Activated CD8-positive, alpha-beta memory T cell treated with anti-CD3 and anti-CD28 coated beads for 48 hours (primary cell): ENCODE results near the gene OAF.
"Not testable (repeated sequence)": the region's sequence is repeated elsewhere in the genome, so short reads cannot be mapped to it uniquely, and the experiment has no call there.

ENCODE experiments used
- DNase-seq, 3 experiments: peaks; one replicate each; pipeline ENCODE4 v3.0.0-alpha.2; 2020; ENCODE audit warnings: low read depth in 2 of 3, low spot score in 2 of 3

Gene OAF

GRCh38 chr11:120261931-120262330 is 51.1 kb downstream of the OAF start:
- DNase-seq, result no peak

GRCh38 chr11:120267319-120267718 is 56.5 kb downstream of the OAF start:
- DNase-seq, result no peak

- DNase-seq, result no peak
Measured at GRCh38 chr11:120268686-120269085, 57.9 kb downstream of the OAF start.

- DNase-seq, result no peak
Measured at GRCh38 chr11:120270386-120270785, 59.6 kb downstream of the OAF start.

- DNase-seq, result no peak
Measured at GRCh38 chr11:120271672-120272071, 60.8 kb downstream of the OAF start.

- no peak for DNase-seq
Measured at GRCh38 chr11:120272303-120272702, 61.5 kb downstream of the OAF start.

- DNase-seq, result no peak
Measured at GRCh38 chr11:120273432-120273831, 62.6 kb downstream of the OAF start.

- DNase-seq, result not testable (repeated sequence)
Measured at GRCh38 chr11:120273956-120274355, 63.1 kb downstream of the OAF start.

- no peak for DNase-seq
Measured at GRCh38 chr11:120279502-120279901, 68.7 kb downstream of the OAF start.
